Activated T-cell treated with anti-CD3 and anti-CD28 coated beads, Interleukin-2, amount 50 U/mL, for 4 hours (primary cell): ENCODE data around the gene FARP2. TPM values are rescaled to one million over a fixed set of nuclear protein-coding genes. Genes with fewer than 3 reads are reported as not detected.
"Not testable (repeated sequence)": the region's sequence is repeated elsewhere in the genome, so short reads cannot be mapped to it uniquely, and the experiment has no call there.

ENCODE experiments used
- ATAC-seq, 2 donors: fragments of 200-7000 bp; cut with Tn5 transposase; one replicate each; pipeline ENCODE4 v1.10.0; 2021
- DNase-seq: peaks from one replicate; pipeline ENCODE4 v3.0.0-alpha.2; 2020
- H3K27me3 Mint-ChIP-seq: one replicate; pipeline ENCODE4 v1.8.0; 2021; ENCODE audit warnings: low read depth, mixed read lengths
- H3K36me3 Mint-ChIP-seq: one replicate; pipeline ENCODE4 v1.8.0; 2022; ENCODE audit warnings: mixed read lengths; ENCODE audit not compliant: insufficient read depth
- H3K4me1 Mint-ChIP-seq: one replicate; pipeline ENCODE4 v1.8.0; 2021; ENCODE audit warnings: low read depth, mixed read lengths
- H3K4me3 Mint-ChIP-seq: one replicate; pipeline ENCODE4 v1.8.0; 2021; ENCODE audit warnings: mild to moderate bottlenecking, moderate library complexity, mixed read lengths
- H3K9me3 Mint-ChIP-seq: one replicate; pipeline ENCODE4 v1.8.0; 2021; ENCODE audit warnings: mixed read lengths
- total RNA-seq, 3 donors: library from RNA; stranded (reverse); gene quantifications; one replicate each; pipeline ENCODE4 v1.2.1, GENCODE V29; 2021

The FARP2 gene
- total RNA-seq, 3 donors from 2014 or later, result 29.5 to 35.6 (median 30.3) TPM

GRCh38 chr2:241525818-241526780, 170.0 kb downstream of the FARP2 start:
- H3K27me3 Mint-ChIP-seq, result not testable (repeated sequence)

GRCh38 chr2:241530571-241530970, 174.5 kb downstream of the FARP2 start:
- no peak for ATAC-seq
- no peaks in the 10 kb centered on the region for H3K4me1 Mint-ChIP-seq

More at GRCh38 chr2:241525818-241526780, 170.0 kb downstream of the FARP2 start:
- not testable (repeated sequence) for H3K4me3 Mint-ChIP-seq, H3K4me1 Mint-ChIP-seq, DNase-seq, H3K36me3 Mint-ChIP-seq, ATAC-seq, H3K9me3 Mint-ChIP-seq

GRCh38 chr2:241531161-241531722, 175.2 kb downstream of the FARP2 start:
- H3K4me1 Mint-ChIP-seq, result no peaks in the 10 kb centered on the region
- H3K27me3 Mint-ChIP-seq, result peaks cover 2% of the 10 kb centered on the region
- DNase-seq (no peak), ATAC-seq (no peak)
- no peak overlapping the region for H3K4me3 Mint-ChIP-seq
- H3K9me3 Mint-ChIP-seq, result peaks cover 2% of the 10 kb centered on the region
- no peaks in the 10 kb centered on the region for H3K36me3 Mint-ChIP-seq

More at GRCh38 chr2:241530571-241530970, 174.5 kb downstream of the FARP2 start:
- H3K36me3 Mint-ChIP-seq, result no peaks in the 10 kb centered on the region
- DNase-seq, result no peak
- H3K4me3 Mint-ChIP-seq, result no peak overlapping the region
- H3K27me3 Mint-ChIP-seq, result peaks cover 2% of the 10 kb centered on the region
- peaks cover 5% of the 10 kb centered on the region for H3K9me3 Mint-ChIP-seq

- H3K4me3 Mint-ChIP-seq, result no peak overlapping the region
- DNase-seq, result no peak
- no peaks in the 10 kb centered on the region for H3K36me3 Mint-ChIP-seq
- H3K9me3 Mint-ChIP-seq, result no peaks in the 10 kb centered on the region
- no peak for ATAC-seq
- H3K4me1 Mint-ChIP-seq, result no peaks in the 10 kb centered on the region
- H3K27me3 Mint-ChIP-seq, result peaks cover 2% of the 10 kb centered on the region
These were observed 176.1 kb downstream of the FARP2 start for GRCh38 chr2:241532168-241532567.

GRCh38 chr2:241532733-241533601, 176.9 kb downstream of the FARP2 start:
- Mint-ChIP-seq H3K36me3 (no peaks in the 10 kb centered on the region), H3K27me3 (peaks cover 2% of the 10 kb centered on the region), H3K9me3 (no peaks in the 10 kb centered on the region), H3K4me1 (no peaks in the 10 kb centered on the region), H3K4me3 (no peak overlapping the region)
- no peak for DNase-seq
- no peak for ATAC-seq

- no peak overlapping the region for H3K4me3 Mint-ChIP-seq
- no peaks in the 10 kb centered on the region for H3K4me1 Mint-ChIP-seq
These were observed 178.2 kb downstream of the FARP2 start for GRCh38 chr2:241534293-241534692.

GRCh38 chr2:241534701-241535375, 178.8 kb downstream of the FARP2 start:
- H3K36me3 Mint-ChIP-seq, result no peaks in the 10 kb centered on the region
- no peak for DNase-seq
- H3K27me3 Mint-ChIP-seq, result peaks cover 6% of the 10 kb centered on the region
- H3K9me3 Mint-ChIP-seq, result no peaks in the 10 kb centered on the region
- no peak for ATAC-seq
- H3K4me1 Mint-ChIP-seq, result no peaks in the 10 kb centered on the region
- H3K4me3 Mint-ChIP-seq, result no peak overlapping the region

More at GRCh38 chr2:241534293-241534692, 178.2 kb downstream of the FARP2 start:
- Mint-ChIP-seq H3K27me3 (peaks cover 6% of the 10 kb centered on the region), H3K9me3 (no peaks in the 10 kb centered on the region), H3K36me3 (no peaks in the 10 kb centered on the region)
- ATAC-seq, result no peak
- no peak for DNase-seq

- H3K36me3 Mint-ChIP-seq, result no peaks in the 10 kb centered on the region
- H3K4me3 Mint-ChIP-seq, result no peak overlapping the region
- DNase-seq (no peak), ATAC-seq (no peak)
- peaks cover 10% of the 10 kb centered on the region for H3K27me3 Mint-ChIP-seq
- no peaks in the 10 kb centered on the region for H3K9me3 Mint-ChIP-seq
- H3K4me1 Mint-ChIP-seq, result peaks cover 3% of the 10 kb centered on the region
These were observed 180.0 kb downstream of the FARP2 start for GRCh38 chr2:241535871-241536655.

- peaks cover 3% of the 10 kb centered on the region for H3K4me1 Mint-ChIP-seq
- peaks cover 25% of the 10 kb centered on the region for H3K27me3 Mint-ChIP-seq
- no peaks in the 10 kb centered on the region for H3K9me3 Mint-ChIP-seq
- no peaks in the 10 kb centered on the region for H3K36me3 Mint-ChIP-seq
- ATAC-seq (no peak), DNase-seq (no peak)
- H3K4me3 Mint-ChIP-seq, result no peak overlapping the region
These were observed 182.9 kb downstream of the FARP2 start for GRCh38 chr2:241538838-241539615.

GRCh38 chr2:241539616-241540374, 183.7 kb downstream of the FARP2 start:
- DNase-seq, result no peak
- Mint-ChIP-seq H3K27me3 (peaks cover 25% of the 10 kb centered on the region), H3K36me3 (no peaks in the 10 kb centered on the region), H3K9me3 (no peaks in the 10 kb centered on the region), H3K4me1 (peaks cover 3% of the 10 kb centered on the region), H3K4me3 (no peak overlapping the region)
- no peak for ATAC-seq

GRCh38 chr2:241540401-241540770, 184.3 kb downstream of the FARP2 start:
- no peak for DNase-seq
- Mint-ChIP-seq H3K27me3 (peaks cover 25% of the 10 kb centered on the region), H3K4me3 (peak overlapping the region; percentile 31), H3K36me3 (no peaks in the 10 kb centered on the region), H3K4me1 (peaks cover 3% of the 10 kb centered on the region), H3K9me3 (no peaks in the 10 kb centered on the region)
- no peak for ATAC-seq
